ENCODE measurements around the gene PRDM16. TPM values are rescaled to one million over a fixed set of nuclear protein-coding genes. Genes with fewer than 3 reads are reported as not detected.

PRDM16 gene
- total and polyA plus RNA-seq, 3 donors from 2014 or later = 2.1 to 5.6 (median 4.7) TPM

GRCh38 chr1:3373175-3373574 is 304.2 kb downstream of the PRDM16 start:
- intact Hi-C loops (cut with DNase I; ENCODE audit: low total_unique reads) = no loop called here
- 91 to 97% methylated on average over 19 of the region's 19 CpGs for WGBS, 2 donors
- TF ChIP-seq CTCF (IDR thresholded peaks at IDR 0.05) = no peak
- no peak for TF ChIP-seq POLR2A (IDR thresholded peaks at IDR 0.05)
- H3K36me3 ChIP-seq (ENCODE audit: low read depth, missing control alignments) = no peaks in the 10 kb centered on the region
- no peak for DNase-seq
- H3K4me1 ChIP-seq = peaks cover 18% of the 10 kb centered on the region
- no peaks in the 10 kb centered on the region for H3K27me3 ChIP-seq
- no peaks in the 10 kb centered on the region for H3K9me3 ChIP-seq
- no peak overlapping the region for H3K27ac ChIP-seq
- no peak overlapping the region for H3K4me3 ChIP-seq

- H3K9me3 ChIP-seq = no peaks in the 10 kb centered on the region
- peaks cover 12% of the 10 kb centered on the region for H3K4me1 ChIP-seq
- no peak overlapping the region for H3K27ac ChIP-seq
- intact Hi-C loops (cut with DNase I; ENCODE audit: low total_unique reads) = no loop called here
- TF ChIP-seq CTCF (IDR thresholded peaks at IDR 0.05) (no peak), POLR2A (IDR thresholded peaks at IDR 0.05) (no peak)
- DNase-seq = no peak
- H3K4me3 ChIP-seq = no peak overlapping the region
- no peaks in the 10 kb centered on the region for H3K36me3 ChIP-seq (ENCODE audit: low read depth, missing control alignments)
- no peaks in the 10 kb centered on the region for H3K27me3 ChIP-seq
- WGBS, 2 donors = 86 to 90% methylated on average over 13 to 20 of the region's 20 CpGs
These were observed 304.9 kb downstream of the PRDM16 start for GRCh38 chr1:3373700-3374405.

GRCh38 chr1:3375245-3375644 is 306.2 kb downstream of the PRDM16 start:
- H3K9me3 ChIP-seq = no peaks in the 10 kb centered on the region
- no peak for DNase-seq
- no peak overlapping the region for H3K27ac ChIP-seq
- H3K4me1 ChIP-seq = peaks cover 1% of the 10 kb centered on the region
- 89% methylated on average over 9 to 11 of the region's 11 CpGs for WGBS, 2 donors
- H3K4me3 ChIP-seq = no peak overlapping the region
- no peaks in the 10 kb centered on the region for H3K36me3 ChIP-seq (ENCODE audit: low read depth, missing control alignments)
- H3K27me3 ChIP-seq = no peaks in the 10 kb centered on the region
- TF ChIP-seq CTCF (IDR thresholded peaks at IDR 0.05) (no peak), POLR2A (IDR thresholded peaks at IDR 0.05) (no peak)
- intact Hi-C loops (cut with DNase I; ENCODE audit: low total_unique reads) = no loop called here

- Histone ChIP-seq H3K27ac (no peak overlapping the region), H3K36me3 (ENCODE audit: low read depth, missing control alignments) (no peaks in the 10 kb centered on the region), H3K27me3 (no peaks in the 10 kb centered on the region), H3K4me1 (no peaks in the 10 kb centered on the region), H3K9me3 (no peaks in the 10 kb centered on the region), H3K4me3 (no peak overlapping the region)
- intact Hi-C loops (cut with DNase I; ENCODE audit: low total_unique reads) = no loop called here
- WGBS, 2 donors = 86 to 88% methylated on average over 7 to 12 of the region's 12 CpGs
- DNase-seq = no peak
- TF ChIP-seq POLR2A (IDR thresholded peaks at IDR 0.05) (no peak), CTCF (IDR thresholded peaks at IDR 0.05) (no peak)
These were observed 308.2 kb downstream of the PRDM16 start for GRCh38 chr1:3377166-3377565.

Data from testis (tissue), 3 donors.